ENCODE data around the gene ADD3.

ADD3 gene

DNA sequence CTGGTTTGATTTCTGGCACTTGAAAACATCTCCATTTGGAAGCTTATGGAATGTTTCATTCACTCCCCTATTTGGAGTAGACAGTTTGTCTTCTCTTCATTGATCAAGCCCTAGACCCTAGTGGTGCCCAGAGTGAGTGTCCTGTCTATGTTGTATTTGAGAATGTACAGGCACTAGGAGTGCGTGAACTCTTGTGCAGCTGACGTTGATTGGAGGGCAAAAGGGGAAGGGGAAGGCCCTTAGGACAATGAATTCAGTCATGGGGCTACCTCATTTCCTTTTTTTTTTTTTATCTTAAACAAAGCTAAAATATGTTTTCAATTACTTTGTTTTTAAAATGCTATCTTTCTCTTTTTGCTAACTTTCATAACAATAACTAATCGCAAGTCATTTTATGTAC lies 66.5 kb downstream of the ADD3 start:
- peak; percentile 65 for DNase-seq

GRCh38 chr10:110074758-110075671 lies 67.2 kb downstream of the ADD3 start:
- no peak for DNase-seq

DNA sequence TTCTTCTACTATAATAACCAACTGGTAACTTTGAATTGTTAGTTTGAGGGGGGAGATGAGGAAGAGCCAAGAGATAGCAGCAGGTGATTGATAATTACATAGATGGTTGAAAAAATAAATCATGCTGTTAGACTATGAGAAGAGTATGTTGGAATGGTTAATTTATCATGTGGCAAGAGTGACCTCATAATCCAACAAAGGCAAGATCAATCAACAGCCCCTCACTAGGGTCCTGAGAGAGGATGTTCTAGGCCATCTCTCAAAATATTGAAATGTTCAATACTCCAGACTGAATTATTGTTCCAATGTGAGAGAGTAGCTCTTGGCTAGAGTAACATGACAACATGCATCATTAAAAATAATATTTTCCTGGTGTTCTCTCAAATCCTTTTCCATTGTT lies 67.9 kb downstream of the ADD3 start:
- no peak for DNase-seq

- DNase-seq = peak; percentile 98
Measured at GRCh38 chr10:110076559-110077318, 69.0 kb downstream of the ADD3 start.

GRCh38 chr10:110077436-110078130 lies 69.8 kb downstream of the ADD3 start:
- peak; percentile 88 for DNase-seq

DNA sequence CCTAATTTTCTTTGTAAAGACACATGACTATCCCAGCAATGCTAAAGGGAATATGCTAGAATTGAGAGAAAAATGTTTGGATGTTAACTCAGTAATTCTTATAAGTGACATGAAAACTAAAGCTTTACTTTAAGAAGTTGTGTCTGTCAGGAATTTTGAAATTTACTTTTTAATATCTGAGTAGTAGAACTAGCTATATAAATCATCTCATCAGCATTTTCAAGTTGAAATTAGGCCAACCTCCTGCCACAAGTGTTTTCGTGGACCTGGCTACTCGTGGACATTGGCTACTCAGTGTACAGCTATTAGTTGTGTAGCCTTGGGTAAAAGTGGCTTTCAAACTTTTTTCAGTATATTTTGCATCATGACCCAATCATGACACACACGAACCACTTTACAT lies 70.5 kb downstream of the ADD3 start:
- no peak for DNase-seq

DNA sequence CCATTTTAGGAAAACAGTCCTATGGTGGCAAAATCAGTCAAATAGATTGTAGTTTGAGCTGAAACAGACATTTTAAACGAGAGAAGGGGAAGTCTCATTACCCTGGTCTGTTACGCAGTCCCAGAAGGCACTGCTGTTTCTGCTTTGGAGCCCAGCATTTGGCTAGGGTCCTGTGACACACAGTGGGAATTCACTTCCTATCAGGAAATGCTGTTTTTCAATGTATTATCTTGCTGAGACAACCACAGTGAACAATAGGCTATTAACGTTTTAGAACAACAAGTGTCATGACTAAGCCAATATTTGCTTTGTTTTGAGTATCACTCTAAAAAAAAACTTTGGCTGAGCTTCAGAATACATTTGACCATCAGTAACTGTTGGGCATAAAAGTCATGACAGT lies 74.1 kb downstream of the ADD3 start:
- DNase-seq = peak; percentile 61

- no peak for DNase-seq
Measured at GRCh38 chr10:110083884-110084283, 76.1 kb downstream of the ADD3 start.

- DNase-seq = no peak
Measured at GRCh38 chr10:110087682-110088081, 79.9 kb downstream of the ADD3 start.

DNA sequence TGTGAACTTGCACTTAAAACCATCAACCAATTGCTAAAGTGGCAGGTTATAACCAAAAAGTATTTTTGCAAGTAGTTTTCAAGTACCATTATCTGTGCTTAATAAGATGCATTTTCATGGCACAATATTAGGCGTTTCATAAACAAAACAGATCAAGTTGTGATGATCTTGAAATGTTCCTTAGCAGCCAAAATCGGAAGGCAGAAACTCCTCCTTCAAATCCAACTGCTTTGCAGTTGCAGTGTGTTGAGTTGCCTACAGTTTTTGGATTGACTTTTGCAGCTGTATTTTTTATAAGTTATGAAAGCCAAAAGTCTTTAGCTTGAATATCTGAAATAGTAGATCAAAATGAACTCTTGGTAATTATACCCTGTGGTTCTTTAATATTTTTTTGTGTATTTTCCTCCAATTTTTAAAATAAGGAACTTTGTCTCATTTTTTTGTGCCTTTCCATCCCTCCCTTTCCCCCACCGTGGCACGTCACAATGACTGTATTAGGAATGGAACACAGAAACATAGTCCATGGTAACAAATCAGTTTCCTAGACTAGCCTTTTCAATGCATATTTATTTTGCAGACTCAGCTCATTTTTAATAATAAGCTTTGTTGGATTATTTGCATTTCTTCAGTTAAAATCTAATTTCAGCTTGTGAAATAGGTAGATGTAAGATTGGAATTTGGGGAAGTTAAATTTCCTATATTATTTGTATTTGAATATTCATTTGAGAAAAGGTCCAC lies 80.8 kb downstream of the ADD3 start:
- DNase-seq = no peak

DNA sequence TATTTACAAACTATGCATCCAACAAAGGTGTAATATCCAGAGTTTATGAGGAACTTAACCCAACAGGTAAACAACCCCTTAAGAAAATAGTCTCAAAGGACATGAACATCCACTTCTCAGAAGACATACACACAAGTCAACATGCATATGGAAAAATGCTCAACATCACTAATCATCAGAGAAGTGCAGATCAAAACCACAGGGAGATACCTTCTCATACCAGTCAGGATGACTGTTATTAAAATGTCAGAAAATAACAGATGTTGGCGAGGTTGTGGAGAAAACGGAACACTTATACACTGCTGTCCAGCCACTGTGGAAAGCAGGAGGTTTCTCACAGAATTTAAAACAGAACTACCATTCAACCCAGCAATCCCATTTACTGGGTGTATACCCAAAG lies 84.0 kb downstream of the ADD3 start:
- no peak for DNase-seq

DNA sequence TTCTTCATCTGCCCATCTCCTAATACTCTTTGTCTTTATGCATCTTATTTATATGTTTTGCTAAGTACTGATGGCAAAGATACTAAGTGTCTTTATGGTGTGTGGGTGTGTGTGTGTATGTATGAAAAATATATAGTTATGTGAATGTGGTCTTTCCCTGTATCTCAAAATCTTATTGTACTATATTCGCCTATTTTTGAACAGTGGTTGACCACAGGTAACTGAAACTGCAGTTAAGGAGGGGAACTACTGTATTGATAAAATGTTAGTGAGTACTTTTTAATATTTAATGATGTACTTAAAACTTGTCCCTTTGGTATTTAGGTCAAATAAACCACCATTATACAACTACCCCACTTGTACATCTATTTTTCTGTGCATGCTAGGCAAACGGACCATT lies 85.9 kb downstream of the ADD3 start:
- no peak for DNase-seq

DNA sequence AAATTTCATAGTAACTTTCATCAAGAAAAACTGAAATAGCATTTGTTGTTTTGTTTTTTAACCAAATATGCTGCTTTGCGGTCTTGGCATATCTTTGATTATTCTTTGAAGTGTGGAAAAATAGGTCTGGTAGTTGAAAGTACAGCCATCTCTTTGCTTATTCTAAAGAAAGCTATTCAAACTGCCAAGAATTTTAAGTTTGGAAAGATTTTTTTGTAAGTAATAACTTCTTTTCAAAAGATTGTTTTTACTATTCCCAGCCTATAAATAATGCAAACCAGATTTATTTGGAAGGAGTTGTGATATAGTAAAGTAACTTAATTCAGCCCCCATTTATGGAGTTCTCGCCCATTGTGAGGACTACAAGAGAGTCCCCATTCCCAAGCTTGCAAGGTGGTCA lies 87.0 kb downstream of the ADD3 start:
- DNase-seq = no peak

- DNase-seq = peak; percentile 47
Measured at GRCh38 chr10:110101464-110102144, 93.8 kb downstream of the ADD3 start.

DNA sequence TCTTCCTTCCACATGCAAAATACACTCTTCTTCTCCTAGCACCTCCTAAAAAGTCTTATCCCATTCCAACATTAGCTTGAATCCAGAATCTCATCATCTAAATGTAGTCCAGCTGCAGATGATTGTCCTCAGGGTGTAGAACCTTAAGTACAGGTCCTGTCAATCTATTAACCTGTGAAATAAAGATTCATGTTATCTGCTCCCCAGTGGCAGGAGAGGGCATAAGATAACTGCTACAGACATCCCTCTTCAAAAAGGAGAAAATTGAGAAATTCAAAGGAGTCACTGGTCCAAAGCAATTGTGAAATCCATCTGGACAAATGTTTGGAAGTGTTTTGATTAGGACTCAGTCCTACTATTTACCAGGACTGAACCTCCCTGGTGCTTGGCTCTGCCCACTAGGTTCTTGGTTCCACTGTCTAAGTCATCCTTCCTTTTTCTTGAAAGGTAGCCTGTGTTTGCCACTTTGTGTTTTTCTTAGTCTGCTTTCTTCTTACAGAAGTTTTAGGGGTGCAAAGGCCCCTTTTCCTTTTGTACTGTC lies 96.2 kb downstream of the ADD3 start:
- DNase-seq = no peak

- DNase-seq = no peak
Measured at GRCh38 chr10:110105873-110106272, 98.1 kb downstream of the ADD3 start.

GRCh38 chr10:110107430-110107829 lies 99.6 kb downstream of the ADD3 start:
- no peak for DNase-seq

DNA sequence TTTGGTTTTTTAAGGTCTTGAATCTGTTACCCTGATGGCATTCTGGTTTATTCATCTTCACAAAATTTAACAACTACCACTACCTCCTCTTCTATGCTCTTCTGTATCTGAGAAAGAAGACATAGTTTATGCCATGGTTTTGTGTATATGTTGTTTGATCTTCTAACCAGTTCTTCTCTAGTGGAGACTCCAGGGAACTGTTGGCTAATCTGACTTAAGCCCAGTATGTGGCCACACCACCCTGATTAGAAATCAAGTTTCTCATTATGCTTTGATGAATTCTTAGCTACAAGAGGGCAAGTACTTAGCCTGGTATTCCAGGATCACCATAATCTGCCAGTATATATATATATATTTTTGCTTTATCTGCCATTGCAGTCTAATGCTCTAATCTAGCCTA lies 100.1 kb downstream of the ADD3 start:
- no peak for DNase-seq

GRCh38 chr10:110109511-110109910 lies 101.7 kb downstream of the ADD3 start:
- DNase-seq = no peak

GRCh38 chr10:110110338-110110737 lies 102.6 kb downstream of the ADD3 start:
- no peak for DNase-seq

- DNase-seq = no peak
Measured at GRCh38 chr10:110113670-110114337, 106.0 kb downstream of the ADD3 start.
